Measurements from ENCODE around the gene PLA2G4E. TPM values are rescaled to one million over a fixed set of nuclear protein-coding genes. Genes with fewer than 3 reads are reported as not detected.

Gene PLA2G4E
- total RNA-seq, 1 donor from 2014 or later, result not detected

- DNase-seq (ENCODE audit: low spot score) (no peak), ATAC-seq (no peak)
- intact Hi-C loops (cut with DNase I), result no loop called here
Measured at GRCh38 chr15:41932511-41933289, 88.1 kb downstream of the PLA2G4E start.

DNA sequence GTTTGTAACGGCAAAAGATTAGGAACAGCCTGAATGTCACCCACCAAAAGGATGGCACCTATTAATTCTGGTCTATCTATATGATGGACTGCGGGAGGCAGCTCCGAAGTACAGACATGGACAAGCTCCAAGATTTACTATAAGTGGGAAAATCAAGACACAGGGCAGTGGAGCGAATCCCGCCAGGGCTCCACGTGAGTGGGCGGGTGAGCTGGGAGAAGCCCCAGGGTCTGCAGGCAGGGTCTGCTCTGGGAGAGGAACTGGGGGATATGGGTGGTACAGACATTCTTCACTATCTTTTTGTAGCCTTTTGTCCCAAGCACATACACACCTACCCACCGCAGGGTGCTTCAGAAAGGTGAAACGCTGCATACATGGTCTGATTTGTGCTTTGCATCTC lies 88.7 kb downstream of the PLA2G4E start:
- intact Hi-C loops (cut with DNase I), result no loop called here
- DNase-seq (ENCODE audit: low spot score) (no peak), ATAC-seq (no peak)

Other genes starting within 250 kb of the PLA2G4E start
- gene MAPKBP1, start 246.6 kb downstream of the PLA2G4E start, total RNA-seq, result 54.3 TPM
- 18.5 TPM for gene JMJD7, start 192.9 kb downstream of the PLA2G4E start, total RNA-seq
- 9.8 TPM for gene PLA2G4B, start 182.2 kb downstream of the PLA2G4E start, total RNA-seq
- gene SPTBN5, start 127.0 kb downstream of the PLA2G4E start, total RNA-seq, result 35.0 TPM
- 27.3 TPM for gene EHD4, start 48.5 kb downstream of the PLA2G4E start, total RNA-seq
- gene PLA2G4D, start 73.5 kb upstream of the PLA2G4E start, total RNA-seq, result not detected
- not detected for gene PLA2G4F, start 135.6 kb upstream of the PLA2G4E start, total RNA-seq
- gene VPS39, start 187.3 kb upstream of the PLA2G4E start, total RNA-seq, result 60.4 TPM